ENCODE measurements around the gene OSBPL8. TPM values are rescaled to one million over a fixed set of nuclear protein-coding genes. Genes with fewer than 3 reads are reported as not detected.

Gene OSBPL8
- total RNA-seq, 3 donors from 2014 or later, result 77.6 to 89.1 (median 87.2) TPM

GRCh38 chr12:76551482-76551888 lies 8.1 kb downstream of the OSBPL8 start:
- intact Hi-C loops (cut with DNase I; ENCODE audit: low total_unique reads), result no loop called here
- TF ChIP-seq POLR2AphosphoS5 (IDR thresholded peaks at IDR 0.05) (no peak), CTCF (IDR thresholded peaks at IDR 0.05) (no peak), POLR2A (IDR thresholded peaks at IDR 0.05) (no peak)
- Histone ChIP-seq H3K9me3 (no peaks in the 10 kb centered on the region), H3K27me3 (no peaks in the 10 kb centered on the region), H3K27ac (no peak overlapping the region), H3K36me3 (no peaks in the 10 kb centered on the region), H3K4me1 (no peaks in the 10 kb centered on the region), H3K4me3 (no peak overlapping the region)
- DNase-seq (ENCODE audit: low spot score in 2 of 2), result no peak

GRCh38 chr12:76549131-76549530 lies 10.4 kb downstream of the OSBPL8 start:
- intact Hi-C loops (cut with DNase I; ENCODE audit: low total_unique reads), result no loop called here
- no peaks in the 10 kb centered on the region for H3K4me1 ChIP-seq

GRCh38 chr12:76548222-76548837 lies 11.2 kb downstream of the OSBPL8 start:
- no peak overlapping the region for H3K27ac ChIP-seq

More at GRCh38 chr12:76549131-76549530, 10.4 kb downstream of the OSBPL8 start:
- Histone ChIP-seq H3K27ac (no peak overlapping the region), H3K9me3 (no peaks in the 10 kb centered on the region), H3K4me3 (no peak overlapping the region), H3K27me3 (no peaks in the 10 kb centered on the region), H3K36me3 (no peaks in the 10 kb centered on the region)
- no peak for DNase-seq (ENCODE audit: low spot score in 2 of 2)
- TF ChIP-seq CTCF (IDR thresholded peaks at IDR 0.05) (no peak), POLR2A (IDR thresholded peaks at IDR 0.05) (no peak), POLR2AphosphoS5 (IDR thresholded peaks at IDR 0.05) (no peak)

GRCh38 chr12:76547526-76547925 lies 12.0 kb downstream of the OSBPL8 start:
- no peaks in the 10 kb centered on the region for H3K36me3 ChIP-seq
- H3K4me1 ChIP-seq, result no peaks in the 10 kb centered on the region
- no peak overlapping the region for H3K4me3 ChIP-seq
- H3K27ac ChIP-seq, result no peak overlapping the region
- H3K9me3 ChIP-seq, result no peaks in the 10 kb centered on the region
- intact Hi-C loops (cut with DNase I; ENCODE audit: low total_unique reads), result no loop called here
- no peaks in the 10 kb centered on the region for H3K27me3 ChIP-seq
- DNase-seq (ENCODE audit: low spot score in 2 of 2), result no peak
- TF ChIP-seq POLR2AphosphoS5 (IDR thresholded peaks at IDR 0.05) (no peak), POLR2A (IDR thresholded peaks at IDR 0.05) (no peak), CTCF (IDR thresholded peaks at IDR 0.05) (no peak)

More at GRCh38 chr12:76548222-76548837, 11.2 kb downstream of the OSBPL8 start:
- DNase-seq (ENCODE audit: low spot score in 2 of 2), result no peak
- no peaks in the 10 kb centered on the region for H3K27me3 ChIP-seq
- H3K9me3 ChIP-seq, result no peaks in the 10 kb centered on the region
- no peaks in the 10 kb centered on the region for H3K36me3 ChIP-seq
- no peak overlapping the region for H3K4me3 ChIP-seq
- no peaks in the 10 kb centered on the region for H3K4me1 ChIP-seq
- TF ChIP-seq CTCF (IDR thresholded peaks at IDR 0.05) (no peak), POLR2A (IDR thresholded peaks at IDR 0.05) (no peak)
- intact Hi-C loops (cut with DNase I; ENCODE audit: low total_unique reads), result no loop called here

- H3K4me1 ChIP-seq, result no peaks in the 10 kb centered on the region
- no peak overlapping the region for H3K4me3 ChIP-seq
- no peaks in the 10 kb centered on the region for H3K36me3 ChIP-seq
- no peaks in the 10 kb centered on the region for H3K9me3 ChIP-seq
- no peaks in the 10 kb centered on the region for H3K27me3 ChIP-seq
- intact Hi-C loops (cut with DNase I; ENCODE audit: low total_unique reads), result no loop called here
- DNase-seq (ENCODE audit: low spot score in 2 of 2), result no peak
- TF ChIP-seq CTCF (IDR thresholded peaks at IDR 0.05) (no peak), POLR2AphosphoS5 (IDR thresholded peaks at IDR 0.05) (no peak), POLR2A (IDR thresholded peaks at IDR 0.05) (no peak)
- H3K27ac ChIP-seq, result no peak overlapping the region
Observed at GRCh38 chr12:76546889-76547288, 12.7 kb downstream of the OSBPL8 start.

Data from breast epithelium (tissue), 4 donors.